ENCODE results near the gene RGS9BP.

GRCh38 chr19:32647361-32647760 is 28.3 kb upstream of the RGS9BP start:
- TF ChIP-seq POLR2A (IDR thresholded peaks at IDR 0.05) (no peak), CTCF (IDR thresholded peaks at IDR 0.05) (no peak)

Data from heart left ventricle (tissue), 13 donors.